Activated CD4-positive, alpha-beta T cell treated with anti-CD3 and anti-CD28 coated beads, Interleukin-2, amount 50 U/mL, for 48 hours (primary cell): ENCODE results near the gene KRTAP4-4.
"Not testable (repeated sequence)": the region's sequence is repeated elsewhere in the genome, so short reads cannot be mapped to it uniquely, and the experiment has no call there.

ENCODE experiments used
- DNase-seq, 2 experiments: peaks; one replicate each; pipeline ENCODE4 v3.0.0-alpha.2; 2020

The KRTAP4-4 gene

GRCh38 chr17:41160648-41161047 lies at the start of gene KRTAP4-4:
TSS of gene KRTAP4-4 (minus strand) at chr17:41160748. CDS start at chr17:41160691, 57 bp downstream.
- no peak for DNase-seq

- DNase-seq, result no peak
These were observed 39.0 kb upstream of the KRTAP4-4 start for GRCh38 chr17:41199421-41200078.

- DNase-seq, result no peak
These were observed 35.5 kb upstream of the KRTAP4-4 start for GRCh38 chr17:41196068-41196467.

- DNase-seq, result no peak
These were observed 29.8 kb upstream of the KRTAP4-4 start for GRCh38 chr17:41190328-41190727.

- not testable (repeated sequence) for DNase-seq
These were observed 29.3 kb upstream of the KRTAP4-4 start, which contains the start of gene KRTAP9-1 for GRCh38 chr17:41189837-41190318. TSS of gene KRTAP9-1 (plus strand) at chr17:41189887. CDS start at chr17:41189887, 0 bp downstream.

GRCh38 chr17:41186872-41187271 lies 26.3 kb upstream of the KRTAP4-4 start:
- no peak for DNase-seq

GRCh38 chr17:41185001-41185400 lies 24.5 kb upstream of the KRTAP4-4 start:
- DNase-seq, result no peak

GRCh38 chr17:41184480-41184961 lies 24.0 kb upstream of the KRTAP4-4 start, which contains the start of gene KRTAP4-1:
TSS of gene KRTAP4-1 (minus strand) at chr17:41184911. CDS start at chr17:41184854, 57 bp downstream.
- no peak for DNase-seq

- no peak for DNase-seq
These were observed 18.5 kb upstream of the KRTAP4-4 start for GRCh38 chr17:41178843-41179616.

GRCh38 chr17:41178341-41178740 lies 17.8 kb upstream of the KRTAP4-4 start:
- no peak for DNase-seq

GRCh38 chr17:41177727-41178271 lies 17.3 kb upstream of the KRTAP4-4 start, which contains the start of gene KRTAP4-2:
TSS of gene KRTAP4-2 (minus strand) at chr17:41178221. CDS start at chr17:41178164, 57 bp downstream.
- no peak for DNase-seq

GRCh38 chr17:41176744-41177387 lies 16.3 kb upstream of the KRTAP4-4 start:
- no peak for DNase-seq

GRCh38 chr17:41171886-41172285 lies 11.3 kb upstream of the KRTAP4-4 start:
- DNase-seq, result no peak

GRCh38 chr17:41168121-41168520 lies 7.6 kb upstream of the KRTAP4-4 start, which contains the start of gene KRTAP4-3:
TSS of gene KRTAP4-3 (minus strand) at chr17:41168221. CDS start at chr17:41168172, 49 bp downstream.
- no peak for DNase-seq

- DNase-seq, result no peak
These were observed 7.0 kb upstream of the KRTAP4-4 start for GRCh38 chr17:41167561-41167960.

- DNase-seq, result no peak
These were observed 3.3 kb upstream of the KRTAP4-4 start for GRCh38 chr17:41163828-41164227.

GRCh38 chr17:41160190-41160589 lies 358 bp downstream of the KRTAP4-4 start:
- DNase-seq, result not testable (repeated sequence)

- no peak for DNase-seq
These were observed 6.7 kb downstream of the KRTAP4-4 start for GRCh38 chr17:41153856-41154255.

- no peak for DNase-seq
These were observed 9.0 kb downstream of the KRTAP4-4 start for GRCh38 chr17:41151525-41151924.

- DNase-seq, result no peak
These were observed 10.5 kb downstream of the KRTAP4-4 start for GRCh38 chr17:41150026-41150425.

- DNase-seq, result no peak
These were observed 10.9 kb downstream of the KRTAP4-4 start, which contains the start of gene KRTAP4-5 for GRCh38 chr17:41149652-41149985. TSS of gene KRTAP4-5 (minus strand) at chr17:41149825. CDS start at chr17:41149767, 58 bp downstream.

- DNase-seq, result not testable (repeated sequence)
These were observed 11.4 kb downstream of the KRTAP4-4 start for GRCh38 chr17:41148971-41149651.
